Subcutaneous adipose tissue (tissue), 4 donors: ENCODE results near the gene CMSS1. TPM values are rescaled to one million over a fixed set of nuclear protein-coding genes. Genes with fewer than 3 reads are reported as not detected.

Experiments
- CTCF ChIP-seq: fragments of 450-650 bp; IDR thresholded peaks from one replicate; pipeline ENCODE4 v1.5.1; 2016; ENCODE audit warnings: low read depth, mild to moderate bottlenecking, control low read depth, antibody characterized with exemption, moderate library complexity
- total RNA-seq, 4 donors: library from RNA; depleted of rRNA; stranded (reverse); fragments of >200 nt; gene quantifications; one replicate each; pipeline ENCODE4 v1.1.0, GENCODE V29; 2016

Gene CMSS1
- total RNA-seq, 4 donors from 2014 or later = 9.9 to 32.1 (median 19.1) TPM

GRCh38 chr3:99928771-99929744, 111.4 kb downstream of the CMSS1 start:
- no peak for TF ChIP-seq CTCF

GRCh38 chr3:99929745-99930139, 112.1 kb downstream of the CMSS1 start:
- TF ChIP-seq CTCF = no peak

GRCh38 chr3:99931059-99931458, 113.4 kb downstream of the CMSS1 start:
- no peak for TF ChIP-seq CTCF

GRCh38 chr3:99933971-99934750, 116.5 kb downstream of the CMSS1 start:
- TF ChIP-seq CTCF = no peak

GRCh38 chr3:99934975-99935797, 117.5 kb downstream of the CMSS1 start:
- TF ChIP-seq CTCF = no peak

- TF ChIP-seq CTCF = no peak
Measured at GRCh38 chr3:99938270-99938911, 120.7 kb downstream of the CMSS1 start.
